KMS-11 (cell line): ENCODE data around the gene VSNL1.

Experiments used
- H2AFZ ChIP-seq: fragments of 200-600 bp; sonication (generic); 2 replicates; pipeline ENCODE4 v1.6.1; 2016; ENCODE audit warnings: antibody characterized with exemption, mixed run types, low read depth
- H3K27ac ChIP-seq: fragments of 200-600 bp; sonication (generic); 2 replicates; pipeline ENCODE4 v1.6.1; 2016; ENCODE audit warnings: mild to moderate bottlenecking, mixed run types
- H3K27me3 ChIP-seq: fragments of 200-600 bp; sonication (generic); 2 replicates; pipeline ENCODE4 v1.6.1; 2017; ENCODE audit warnings: mild to moderate bottlenecking, low read depth, mixed run types, moderate library complexity; ENCODE audit not compliant: insufficient read depth
- H3K36me3 ChIP-seq: fragments of 200-600 bp; sonication (generic); 2 replicates; pipeline ENCODE4 v1.6.1; 2017; ENCODE audit warnings: mild to moderate bottlenecking, mixed run types; ENCODE audit not compliant: insufficient read depth
- H3K4me1 ChIP-seq: fragments of 200-600 bp; sonication (generic); 2 replicates; pipeline ENCODE4 v1.6.1; 2016; ENCODE audit warnings: mild to moderate bottlenecking, low read depth, mixed run types; ENCODE audit not compliant: poor library complexity, severe bottlenecking
- H3K4me2 ChIP-seq: fragments of 200-600 bp; sonication (generic); 2 replicates; pipeline ENCODE4 v1.7.0; 2016; ENCODE audit warnings: mild to moderate bottlenecking, mixed run types
- H3K4me3 ChIP-seq: fragments of 200-600 bp; sonication (generic); IDR thresholded peaks from 2 replicates; pipeline ENCODE4 v1.6.1; 2017; ENCODE audit warnings: low read depth, low read length, mixed read lengths; ENCODE audit not compliant: insufficient read depth
- H3K79me2 ChIP-seq: fragments of 200-600 bp; sonication (generic); 2 replicates; pipeline ENCODE4 v1.6.1; 2016; ENCODE audit warnings: low read depth, mixed run types; ENCODE audit not compliant: insufficient read depth
- H3K9ac ChIP-seq: fragments of 200-600 bp; sonication (generic); 2 replicates; pipeline ENCODE4 v1.6.1; 2016; ENCODE audit warnings: mild to moderate bottlenecking, mixed run types
- H4K20me1 ChIP-seq: fragments of 200-600 bp; sonication (generic); 2 replicates; pipeline ENCODE4 v1.6.1; 2016; ENCODE audit warnings: mild to moderate bottlenecking, mixed run types; ENCODE audit not compliant: insufficient read depth
- TF ChIP-seq, protein P1 (sequence below): fragments of 200-600 bp; sonication (generic); conservative IDR thresholded peaks from 2 replicates; pipeline ENCODE4 v1.6.1; 2017; ENCODE audit warnings: low read depth, mild to moderate bottlenecking, antibody characterized with exemption, low read length, moderate library complexity, mixed read lengths

Gene VSNL1

DNA sequence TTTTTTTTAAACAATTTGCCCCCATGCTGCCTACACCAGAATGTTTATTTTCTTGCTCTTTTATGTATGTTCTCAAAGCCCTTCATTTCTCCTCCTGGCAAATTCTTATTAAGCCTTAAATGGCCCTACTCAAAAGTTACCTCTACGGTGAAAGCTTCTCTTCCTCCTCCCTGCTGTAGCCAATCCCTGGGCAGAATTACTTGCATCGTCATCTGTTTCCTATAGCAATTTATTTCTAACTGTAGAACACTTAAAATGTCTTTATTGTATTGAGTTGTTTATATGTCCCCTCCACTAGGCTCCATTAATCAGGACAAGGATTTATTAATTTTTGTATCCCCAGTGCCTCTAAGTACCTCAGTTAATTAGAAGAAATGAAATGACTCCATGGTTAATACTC, 19.7 kb upstream of the VSNL1 start:
- Histone ChIP-seq H4K20me1 (no peaks in the 10 kb centered on the region), H3K4me3 (no peak overlapping the region), H3K9ac (no peak overlapping the region), H3K36me3 (no peaks in the 10 kb centered on the region), H2AFZ (no peak overlapping the region), H3K4me2 (no peak overlapping the region), H3K27ac (no peak overlapping the region), H3K79me2 (no peaks in the 10 kb centered on the region), H3K27me3 (no peaks in the 10 kb centered on the region), H3K4me1 (peaks cover 12% of the 10 kb centered on the region)
- TF ChIP-seq, protein P1, sequence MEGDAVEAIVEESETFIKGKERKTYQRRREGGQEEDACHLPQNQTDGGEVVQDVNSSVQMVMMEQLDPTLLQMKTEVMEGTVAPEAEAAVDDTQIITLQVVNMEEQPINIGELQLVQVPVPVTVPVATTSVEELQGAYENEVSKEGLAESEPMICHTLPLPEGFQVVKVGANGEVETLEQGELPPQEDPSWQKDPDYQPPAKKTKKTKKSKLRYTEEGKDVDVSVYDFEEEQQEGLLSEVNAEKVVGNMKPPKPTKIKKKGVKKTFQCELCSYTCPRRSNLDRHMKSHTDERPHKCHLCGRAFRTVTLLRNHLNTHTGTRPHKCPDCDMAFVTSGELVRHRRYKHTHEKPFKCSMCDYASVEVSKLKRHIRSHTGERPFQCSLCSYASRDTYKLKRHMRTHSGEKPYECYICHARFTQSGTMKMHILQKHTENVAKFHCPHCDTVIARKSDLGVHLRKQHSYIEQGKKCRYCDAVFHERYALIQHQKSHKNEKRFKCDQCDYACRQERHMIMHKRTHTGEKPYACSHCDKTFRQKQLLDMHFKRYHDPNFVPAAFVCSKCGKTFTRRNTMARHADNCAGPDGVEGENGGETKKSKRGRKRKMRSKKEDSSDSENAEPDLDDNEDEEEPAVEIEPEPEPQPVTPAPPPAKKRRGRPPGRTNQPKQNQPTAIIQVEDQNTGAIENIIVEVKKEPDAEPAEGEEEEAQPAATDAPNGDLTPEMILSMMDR, result no peak

DNA sequence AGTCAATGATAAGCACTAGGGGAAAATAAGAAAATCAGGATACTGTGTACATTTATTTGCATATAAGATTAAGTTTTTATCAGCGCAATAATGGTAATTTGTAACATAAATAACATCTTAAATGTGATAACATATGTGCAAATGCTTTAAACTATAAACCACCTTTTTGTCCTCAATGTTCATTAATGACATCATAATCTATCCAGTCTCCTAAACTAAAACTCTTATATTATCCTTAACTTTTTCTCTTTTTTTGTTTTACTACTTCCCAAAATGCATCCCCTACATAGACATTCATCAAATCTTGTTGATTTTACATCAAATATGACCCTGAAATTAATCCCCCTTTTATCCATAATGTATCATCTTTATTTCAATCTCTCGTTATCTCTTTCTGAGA, 18.9 kb upstream of the VSNL1 start:
- Histone ChIP-seq H4K20me1 (no peaks in the 10 kb centered on the region), H3K4me1 (peaks cover 12% of the 10 kb centered on the region), H3K36me3 (no peaks in the 10 kb centered on the region), H3K27ac (no peak overlapping the region), H2AFZ (no peak overlapping the region), H3K9ac (no peak overlapping the region), H3K27me3 (no peaks in the 10 kb centered on the region), H3K4me2 (no peak overlapping the region), H3K79me2 (no peaks in the 10 kb centered on the region), H3K4me3 (no peak overlapping the region)
- TF ChIP-seq, protein P1, result no peak

DNA sequence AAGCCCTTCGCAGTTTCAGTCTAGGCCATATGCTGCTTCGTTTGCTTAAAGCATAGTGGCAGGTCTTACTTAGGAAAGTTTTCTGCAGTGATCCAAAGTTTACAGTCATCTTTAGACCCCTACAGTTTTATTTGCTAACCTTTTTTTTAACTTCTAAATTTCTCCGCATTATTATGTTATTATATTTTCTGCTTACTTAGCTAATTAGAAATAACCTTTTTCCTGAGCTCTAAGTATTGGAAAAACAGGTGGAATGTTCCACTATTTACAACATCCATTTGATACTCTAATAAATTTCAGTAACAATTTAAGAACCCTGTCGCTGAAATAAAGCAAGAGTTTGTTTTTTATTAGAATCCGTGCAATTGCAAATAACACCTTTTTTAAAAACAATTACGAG, 18.2 kb upstream of the VSNL1 start:
- Histone ChIP-seq H3K27me3 (no peaks in the 10 kb centered on the region), H4K20me1 (no peaks in the 10 kb centered on the region), H3K36me3 (no peaks in the 10 kb centered on the region), H3K9ac (no peak overlapping the region), H2AFZ (no peak overlapping the region), H3K4me3 (no peak overlapping the region), H3K4me1 (peaks cover 12% of the 10 kb centered on the region), H3K27ac (no peak overlapping the region), H3K4me2 (no peak overlapping the region), H3K79me2 (no peaks in the 10 kb centered on the region)
- TF ChIP-seq, protein P1, result no peak

GRCh38 chr2:17529771-17530170, 10.7 kb upstream of the VSNL1 start:
- no peaks in the 10 kb centered on the region for H3K36me3 ChIP-seq
- no peaks in the 10 kb centered on the region for H4K20me1 ChIP-seq
- H2AFZ ChIP-seq, result no peak overlapping the region
- no peaks in the 10 kb centered on the region for H3K4me1 ChIP-seq
- no peaks in the 10 kb centered on the region for H3K79me2 ChIP-seq
- TF ChIP-seq, protein P1, result no peak
- no peak overlapping the region for H3K4me3 ChIP-seq
- no peak overlapping the region for H3K4me2 ChIP-seq
- no peak overlapping the region for H3K9ac ChIP-seq
- H3K27me3 ChIP-seq, result no peaks in the 10 kb centered on the region
- no peak overlapping the region for H3K27ac ChIP-seq
